HG02642 (cell line): ENCODE data around the gene TTLL11.

Experiments used
- ATAC-seq: cut with Tn5 transposase; IDR thresholded peaks from one replicate; pipeline ENCODE4 v1.9.1; 2021; ENCODE audit warnings: mild to moderate bottlenecking; ENCODE audit not compliant: unreplicated experiment, poor library complexity

Gene TTLL11

GRCh38 chr9:121823451-121824169 is 269.5 kb downstream of the TTLL11 start:
- no peak for ATAC-seq

- ATAC-seq = no peak
Observed at GRCh38 chr9:121822093-121823085, 270.7 kb downstream of the TTLL11 start.

- no peak for ATAC-seq
Observed at GRCh38 chr9:121821326-121821725, 271.8 kb downstream of the TTLL11 start.

GRCh38 chr9:121820286-121821005 is 272.7 kb downstream of the TTLL11 start:
- no peak for ATAC-seq

- no peak for ATAC-seq
Observed at GRCh38 chr9:121819428-121820231, 273.5 kb downstream of the TTLL11 start.

GRCh38 chr9:121818841-121819427 is 274.2 kb downstream of the TTLL11 start:
- no peak for ATAC-seq

GRCh38 chr9:121818016-121818661 is 275.0 kb downstream of the TTLL11 start:
- no peak for ATAC-seq

GRCh38 chr9:121817476-121817875 is 275.6 kb downstream of the TTLL11 start:
- no peak for ATAC-seq

- ATAC-seq = no peak
Observed at GRCh38 chr9:121816845-121817450, 276.2 kb downstream of the TTLL11 start.

- no peak for ATAC-seq
Observed at GRCh38 chr9:121816449-121816817, 276.7 kb downstream of the TTLL11 start.

- no peak for ATAC-seq
Observed at GRCh38 chr9:121815546-121816448, 277.3 kb downstream of the TTLL11 start.

GRCh38 chr9:121815084-121815483 is 278.0 kb downstream of the TTLL11 start:
- no peak for ATAC-seq

GRCh38 chr9:121814594-121814993 is 278.5 kb downstream of the TTLL11 start:
- ATAC-seq = no peak

GRCh38 chr9:121813519-121814210 is 279.4 kb downstream of the TTLL11 start:
- ATAC-seq = no peak

GRCh38 chr9:121812159-121812735 is 280.9 kb downstream of the TTLL11 start:
- ATAC-seq = no peak

GRCh38 chr9:121811751-121812150 is 281.4 kb downstream of the TTLL11 start:
- no peak for ATAC-seq

GRCh38 chr9:121811140-121811539 is 282.0 kb downstream of the TTLL11 start:
- no peak for ATAC-seq
